ENCODE results near the gene CKAP2L. TPM values are rescaled to one million over a fixed set of nuclear protein-coding genes. Genes with fewer than 3 reads are reported as not detected.
A peak's percentile ranks its signal among the peaks of the same experiment; 100 is the strongest.

CKAP2L gene
- polyA plus RNA-seq, 1 donor from 2014 or later, result 0.78 TPM

GRCh38 chr2:112691881-112692281 is 72.5 kb downstream of the CKAP2L start:
- no peak overlapping the region for H3K4me2 ChIP-seq (ENCODE audit: low read length)
- H4K20me1 ChIP-seq (ENCODE audit: insufficient read depth), result no peaks in the 10 kb centered on the region
- no peaks in the 10 kb centered on the region for H3K9me3 ChIP-seq (ENCODE audit: low read length)
- no peaks in the 10 kb centered on the region for H3K9me2 ChIP-seq (ENCODE audit: insufficient read depth, low read length)
- H3K4me3 ChIP-seq (ENCODE audit: low read length), result no peak overlapping the region
- H3K27me3 ChIP-seq (ENCODE audit: insufficient read depth, low read depth, low read length), result no peaks in the 10 kb centered on the region
- no peak overlapping the region for H2AFZ ChIP-seq (ENCODE audit: low read depth, low read length)
- H3K36me3 ChIP-seq (ENCODE audit: insufficient read depth, low read length), result no peaks in the 10 kb centered on the region
- no peaks in the 10 kb centered on the region for H3F3A ChIP-seq (ENCODE audit: insufficient read depth, low read length, poor library complexity, severe bottlenecking)
- no peak overlapping the region for H3K9ac ChIP-seq (ENCODE audit: low read length)
- no peaks in the 10 kb centered on the region for H3K79me2 ChIP-seq (replicated peaks; ENCODE audit: insufficient read depth, low read length)
- H3K27ac ChIP-seq (ENCODE audit: low read length), result no peak overlapping the region
- no peak for TF ChIP-seq REST (IDR thresholded peaks at IDR 0.05; ENCODE audit: borderline replicate concordance)
- no peak for TF ChIP-seq EP300 (conservative IDR thresholded peaks at IDR 0.05; ENCODE audit: poor library complexity, severe bottlenecking)
- no peak for TF ChIP-seq RAD21 (conservative IDR thresholded peaks at IDR 0.05)
- no peak for TF ChIP-seq EZH2 (IDR thresholded peaks at IDR 0.05; ENCODE audit: borderline replicate concordance, insufficient read depth, low read length, poor library complexity, severe bottlenecking)
- TF ChIP-seq CTCF (IDR thresholded peaks at IDR 0.05; ENCODE audit: poor library complexity, severe bottlenecking), result no peak
- no peak for TF ChIP-seq SMC3 (conservative IDR thresholded peaks at IDR 0.05; ENCODE audit: poor library complexity)
- no peak for TF ChIP-seq POLR2AphosphoS5 (IDR thresholded peaks at IDR 0.05)
- TF ChIP-seq TAF1 (IDR thresholded peaks at IDR 0.05; ENCODE audit: low read depth), result no peak
- no peak for TF ChIP-seq MXI1 (conservative IDR thresholded peaks at IDR 0.05; ENCODE audit: poor library complexity, severe bottlenecking)

- Histone ChIP-seq H3F3A (ENCODE audit: insufficient read depth, low read length, poor library complexity, severe bottlenecking) (no peaks in the 10 kb centered on the region), H2AFZ (ENCODE audit: low read depth, low read length) (no peak overlapping the region), H3K36me3 (ENCODE audit: insufficient read depth, low read length) (no peaks in the 10 kb centered on the region), H3K79me2 (replicated peaks; ENCODE audit: insufficient read depth, low read length) (no peaks in the 10 kb centered on the region), H3K27ac (ENCODE audit: low read length) (no peak overlapping the region), H3K9ac (ENCODE audit: low read length) (no peak overlapping the region), H4K20me1 (ENCODE audit: insufficient read depth) (no peaks in the 10 kb centered on the region), H3K9me3 (ENCODE audit: low read length) (no peaks in the 10 kb centered on the region), H3K4me2 (ENCODE audit: low read length) (no peak overlapping the region), H3K4me3 (ENCODE audit: low read length) (no peak overlapping the region), H3K27me3 (ENCODE audit: insufficient read depth, low read depth, low read length) (no peaks in the 10 kb centered on the region), H3K9me2 (ENCODE audit: insufficient read depth, low read length) (no peaks in the 10 kb centered on the region)
- TF ChIP-seq SMC3 (conservative IDR thresholded peaks at IDR 0.05; ENCODE audit: poor library complexity) (no peak), EP300 (conservative IDR thresholded peaks at IDR 0.05; ENCODE audit: poor library complexity, severe bottlenecking) (no peak), EZH2 (IDR thresholded peaks at IDR 0.05; ENCODE audit: borderline replicate concordance, insufficient read depth, low read length, poor library complexity, severe bottlenecking) (no peak), REST (IDR thresholded peaks at IDR 0.05; ENCODE audit: borderline replicate concordance) (no peak), RAD21 (conservative IDR thresholded peaks at IDR 0.05) (no peak), CTCF (IDR thresholded peaks at IDR 0.05; ENCODE audit: poor library complexity, severe bottlenecking) (peak; percentile 12), TAF1 (IDR thresholded peaks at IDR 0.05; ENCODE audit: low read depth) (no peak), MXI1 (conservative IDR thresholded peaks at IDR 0.05; ENCODE audit: poor library complexity, severe bottlenecking) (no peak)
Measured at GRCh38 chr2:112690853-112691401, 73.5 kb downstream of the CKAP2L start.
